ENCODE data around the gene DPP10.

The DPP10 gene

GRCh38 chr2:115533081-115533480 lies 1090.6 kb downstream of the DPP10 start:
- H3K36me3 Mint-ChIP-seq (ENCODE audit: low read depth) = no peaks in the 10 kb centered on the region
- no peaks in the 10 kb centered on the region for H3K27me3 Mint-ChIP-seq (ENCODE audit: low read depth)
- H3K27ac Mint-ChIP-seq = no peak overlapping the region
- no peaks in the 10 kb centered on the region for H3K4me1 Mint-ChIP-seq (ENCODE audit: low read depth)
- H3K4me3 Mint-ChIP-seq = no peak overlapping the region
- H3K9me3 Mint-ChIP-seq = peaks cover 9% of the 10 kb centered on the region

GRCh38 chr2:115541814-115542213 lies 1099.4 kb downstream of the DPP10 start:
- no peak overlapping the region for H3K27ac Mint-ChIP-seq
- H3K9me3 Mint-ChIP-seq = peaks cover 22% of the 10 kb centered on the region
- H3K36me3 Mint-ChIP-seq (ENCODE audit: low read depth) = no peaks in the 10 kb centered on the region
- no peak overlapping the region for H3K4me3 Mint-ChIP-seq
- H3K4me1 Mint-ChIP-seq (ENCODE audit: low read depth) = no peaks in the 10 kb centered on the region
- H3K27me3 Mint-ChIP-seq (ENCODE audit: low read depth) = no peaks in the 10 kb centered on the region

DNA sequence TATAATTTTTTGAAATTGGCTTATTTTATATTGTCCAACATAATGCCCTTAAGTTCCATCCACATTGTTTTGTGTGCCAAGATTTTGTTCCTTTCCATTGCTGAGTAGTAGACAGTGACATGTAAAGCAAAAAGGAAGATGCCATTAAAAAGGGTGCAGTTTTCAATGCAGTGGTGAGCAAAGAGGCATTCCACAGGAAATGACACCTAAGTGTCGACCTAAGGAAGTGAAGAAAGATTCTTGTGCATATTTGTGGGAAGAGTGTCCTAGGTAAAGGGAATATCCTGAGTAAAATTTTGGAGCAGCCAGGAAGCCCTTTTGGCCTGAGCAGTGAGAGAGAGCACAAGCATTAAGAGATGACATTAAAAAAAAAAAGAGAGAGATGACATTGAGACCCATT lies 1099.9 kb downstream of the DPP10 start:
- H3K36me3 Mint-ChIP-seq (ENCODE audit: low read depth) = no peaks in the 10 kb centered on the region
- no peak overlapping the region for H3K4me3 Mint-ChIP-seq
- H3K4me1 Mint-ChIP-seq (ENCODE audit: low read depth) = no peaks in the 10 kb centered on the region
- H3K27ac Mint-ChIP-seq = no peak overlapping the region
- no peaks in the 10 kb centered on the region for H3K27me3 Mint-ChIP-seq (ENCODE audit: low read depth)
- peaks cover 24% of the 10 kb centered on the region for H3K9me3 Mint-ChIP-seq

DNA sequence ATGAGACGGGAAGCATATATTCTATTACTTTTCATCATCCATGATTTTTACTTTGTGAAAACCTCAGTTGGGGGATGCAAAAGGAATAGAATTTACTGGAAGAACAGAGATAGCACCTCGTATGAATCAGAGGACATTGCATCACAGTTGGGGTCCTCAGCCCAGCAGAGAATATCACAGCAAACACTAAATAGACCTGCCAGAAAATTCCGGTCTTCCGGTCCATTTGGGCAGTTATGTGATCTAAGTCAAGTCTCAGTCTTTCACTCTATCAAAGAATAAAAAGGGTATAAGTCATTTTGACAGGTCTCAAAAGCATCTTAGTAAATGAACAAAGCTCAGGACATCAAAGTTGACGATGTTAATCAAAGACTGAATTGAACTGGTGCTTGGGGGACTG lies 1100.6 kb downstream of the DPP10 start:
- Mint-ChIP-seq H3K4me1 (ENCODE audit: low read depth) (no peaks in the 10 kb centered on the region), H3K36me3 (ENCODE audit: low read depth) (no peaks in the 10 kb centered on the region), H3K4me3 (no peak overlapping the region), H3K9me3 (peaks cover 24% of the 10 kb centered on the region), H3K27ac (no peak overlapping the region), H3K27me3 (ENCODE audit: low read depth) (no peaks in the 10 kb centered on the region)

DNA sequence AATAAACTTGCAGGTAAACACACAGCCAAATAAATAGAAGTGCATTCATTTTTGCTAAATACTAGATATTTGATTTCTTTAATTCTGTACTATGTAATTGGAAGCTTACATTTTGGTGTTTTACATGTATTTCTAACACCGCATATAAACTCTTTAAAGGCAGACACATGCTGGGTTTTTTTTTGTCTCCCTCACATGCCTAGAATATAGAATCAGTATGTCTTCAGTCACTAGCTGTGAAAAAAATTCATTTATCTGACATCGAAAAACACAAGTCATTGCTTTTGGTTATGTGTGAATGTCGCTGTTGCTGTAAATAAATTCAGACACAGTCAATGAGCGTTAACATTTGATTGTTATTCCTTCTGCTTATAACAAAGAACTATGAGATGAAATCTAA lies 1101.0 kb downstream of the DPP10 start:
- Mint-ChIP-seq H3K27me3 (ENCODE audit: low read depth) (no peaks in the 10 kb centered on the region), H3K27ac (no peak overlapping the region), H3K4me1 (ENCODE audit: low read depth) (no peaks in the 10 kb centered on the region), H3K4me3 (no peak overlapping the region), H3K9me3 (peaks cover 24% of the 10 kb centered on the region), H3K36me3 (ENCODE audit: low read depth) (no peaks in the 10 kb centered on the region)

GRCh38 chr2:115549611-115550130 lies 1107.2 kb downstream of the DPP10 start:
- no peak overlapping the region for H3K4me3 Mint-ChIP-seq
- H3K27me3 Mint-ChIP-seq (ENCODE audit: low read depth) = no peaks in the 10 kb centered on the region
- no peak overlapping the region for H3K27ac Mint-ChIP-seq
- H3K36me3 Mint-ChIP-seq (ENCODE audit: low read depth) = no peaks in the 10 kb centered on the region
- H3K9me3 Mint-ChIP-seq = peaks cover 25% of the 10 kb centered on the region
- no peaks in the 10 kb centered on the region for H3K4me1 Mint-ChIP-seq (ENCODE audit: low read depth)

DNA sequence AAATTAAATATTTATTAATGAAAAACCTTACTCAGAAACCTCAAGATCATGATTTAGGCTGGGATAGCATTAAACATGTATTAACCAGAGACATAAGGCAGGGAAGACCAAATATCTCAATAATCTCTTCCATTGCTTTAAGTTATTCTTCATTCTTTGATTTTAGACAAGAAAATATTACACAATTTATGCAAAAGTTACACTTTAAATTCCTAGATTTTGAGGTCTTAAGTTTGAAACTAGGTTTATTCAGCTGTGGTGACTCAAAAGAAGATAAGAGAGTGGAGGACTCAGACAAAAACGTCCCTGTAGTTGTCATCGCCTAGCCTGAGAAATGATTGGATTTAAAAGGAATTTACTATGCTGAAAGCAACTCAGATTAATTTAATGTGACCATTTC lies 1110.3 kb downstream of the DPP10 start:
- no peaks in the 10 kb centered on the region for H3K4me1 Mint-ChIP-seq (ENCODE audit: low read depth)
- H3K27me3 Mint-ChIP-seq (ENCODE audit: low read depth) = no peaks in the 10 kb centered on the region
- no peaks in the 10 kb centered on the region for H3K36me3 Mint-ChIP-seq (ENCODE audit: low read depth)
- no peak overlapping the region for H3K4me3 Mint-ChIP-seq
- no peak overlapping the region for H3K27ac Mint-ChIP-seq
- H3K9me3 Mint-ChIP-seq = peaks cover 20% of the 10 kb centered on the region

- no peak overlapping the region for H3K27ac Mint-ChIP-seq
- peaks cover 15% of the 10 kb centered on the region for H3K9me3 Mint-ChIP-seq
- no peak overlapping the region for H3K4me3 Mint-ChIP-seq
- no peaks in the 10 kb centered on the region for H3K4me1 Mint-ChIP-seq (ENCODE audit: low read depth)
- no peaks in the 10 kb centered on the region for H3K27me3 Mint-ChIP-seq (ENCODE audit: low read depth)
- H3K36me3 Mint-ChIP-seq (ENCODE audit: low read depth) = no peaks in the 10 kb centered on the region
Measured at GRCh38 chr2:115554153-115554552, 1111.7 kb downstream of the DPP10 start.

DNA sequence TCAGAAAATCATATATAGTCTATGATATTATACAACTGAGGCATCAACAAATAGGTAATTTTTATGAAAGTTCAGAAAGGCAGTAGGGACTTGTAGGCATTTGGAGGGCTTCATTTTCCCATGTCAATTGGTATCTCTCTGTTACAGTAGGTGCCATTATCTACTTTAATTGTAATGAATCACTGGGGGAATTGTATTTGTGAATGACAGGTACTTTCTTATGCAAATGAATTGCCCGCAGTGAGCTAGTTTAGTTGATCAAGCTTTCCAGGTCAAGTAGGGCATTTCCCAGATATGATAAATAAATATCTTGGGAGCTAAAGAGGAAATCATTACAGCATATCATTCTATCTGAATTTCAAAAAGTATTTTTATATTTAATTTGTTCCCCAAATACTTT lies 1116.3 kb downstream of the DPP10 start:
- Mint-ChIP-seq H3K27me3 (ENCODE audit: low read depth) (no peaks in the 10 kb centered on the region), H3K4me1 (ENCODE audit: low read depth) (no peaks in the 10 kb centered on the region), H3K27ac (no peak overlapping the region), H3K9me3 (peaks cover 17% of the 10 kb centered on the region), H3K36me3 (ENCODE audit: low read depth) (no peaks in the 10 kb centered on the region), H3K4me3 (no peak overlapping the region)

- H3K36me3 Mint-ChIP-seq (ENCODE audit: low read depth) = no peaks in the 10 kb centered on the region
- H3K27me3 Mint-ChIP-seq (ENCODE audit: low read depth) = no peaks in the 10 kb centered on the region
- peaks cover 16% of the 10 kb centered on the region for H3K9me3 Mint-ChIP-seq
- H3K27ac Mint-ChIP-seq = no peak overlapping the region
- H3K4me3 Mint-ChIP-seq = no peak overlapping the region
- no peaks in the 10 kb centered on the region for H3K4me1 Mint-ChIP-seq (ENCODE audit: low read depth)
Measured at GRCh38 chr2:115560666-115561065, 1118.2 kb downstream of the DPP10 start.

- H3K27ac Mint-ChIP-seq = no peak overlapping the region
- no peak overlapping the region for H3K4me3 Mint-ChIP-seq
- H3K9me3 Mint-ChIP-seq = peaks cover 14% of the 10 kb centered on the region
- H3K36me3 Mint-ChIP-seq (ENCODE audit: low read depth) = no peaks in the 10 kb centered on the region
- H3K4me1 Mint-ChIP-seq (ENCODE audit: low read depth) = no peaks in the 10 kb centered on the region
- no peaks in the 10 kb centered on the region for H3K27me3 Mint-ChIP-seq (ENCODE audit: low read depth)
Measured at GRCh38 chr2:115568643-115569042, 1126.2 kb downstream of the DPP10 start.

DNA sequence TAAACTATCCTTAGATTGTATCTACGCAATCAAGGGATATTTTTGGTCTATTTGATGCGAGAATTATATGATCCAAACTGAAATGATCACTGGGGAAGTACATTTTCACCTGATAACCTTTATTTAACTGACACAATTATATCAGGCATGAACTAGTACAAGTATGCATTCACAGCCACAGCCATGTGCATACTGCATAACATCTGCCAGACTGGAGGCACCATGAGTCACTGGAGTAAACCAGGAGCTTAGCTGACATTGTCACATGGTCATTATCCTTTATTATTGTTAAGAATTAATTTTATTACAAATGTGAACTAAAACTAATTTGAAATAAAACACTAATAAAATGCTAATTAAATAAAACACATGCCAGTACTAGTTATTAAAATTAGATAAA lies 1127.1 kb downstream of the DPP10 start:
- peaks cover 23% of the 10 kb centered on the region for H3K9me3 Mint-ChIP-seq
- no peaks in the 10 kb centered on the region for H3K4me1 Mint-ChIP-seq (ENCODE audit: low read depth)
- H3K27me3 Mint-ChIP-seq (ENCODE audit: low read depth) = no peaks in the 10 kb centered on the region
- no peaks in the 10 kb centered on the region for H3K36me3 Mint-ChIP-seq (ENCODE audit: low read depth)
- H3K27ac Mint-ChIP-seq = no peak overlapping the region
- no peak overlapping the region for H3K4me3 Mint-ChIP-seq

DNA sequence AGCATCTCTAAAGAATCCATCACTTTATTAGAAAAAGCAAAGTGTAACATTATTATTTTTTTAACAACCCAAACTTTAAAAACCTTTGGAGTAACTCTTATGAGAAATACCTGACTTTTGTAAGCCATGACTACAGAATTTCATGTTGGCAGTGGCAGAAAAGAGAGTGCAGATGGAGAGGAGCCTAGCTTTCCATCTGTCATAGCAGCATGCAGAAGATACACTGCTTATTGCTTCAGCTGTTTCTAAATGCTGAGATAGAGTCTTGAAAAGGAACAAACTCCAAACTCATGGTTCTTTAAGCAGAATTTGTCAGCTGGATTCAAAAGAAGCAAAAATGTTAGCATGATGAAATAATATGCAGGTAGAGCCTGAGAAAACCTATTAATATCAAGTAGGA lies 1130.3 kb downstream of the DPP10 start:
- H3K9me3 Mint-ChIP-seq = peaks cover 35% of the 10 kb centered on the region
- H3K27ac Mint-ChIP-seq = no peak overlapping the region
- no peak overlapping the region for H3K4me3 Mint-ChIP-seq
- H3K27me3 Mint-ChIP-seq (ENCODE audit: low read depth) = no peaks in the 10 kb centered on the region
- no peaks in the 10 kb centered on the region for H3K4me1 Mint-ChIP-seq (ENCODE audit: low read depth)
- no peaks in the 10 kb centered on the region for H3K36me3 Mint-ChIP-seq (ENCODE audit: low read depth)

DNA sequence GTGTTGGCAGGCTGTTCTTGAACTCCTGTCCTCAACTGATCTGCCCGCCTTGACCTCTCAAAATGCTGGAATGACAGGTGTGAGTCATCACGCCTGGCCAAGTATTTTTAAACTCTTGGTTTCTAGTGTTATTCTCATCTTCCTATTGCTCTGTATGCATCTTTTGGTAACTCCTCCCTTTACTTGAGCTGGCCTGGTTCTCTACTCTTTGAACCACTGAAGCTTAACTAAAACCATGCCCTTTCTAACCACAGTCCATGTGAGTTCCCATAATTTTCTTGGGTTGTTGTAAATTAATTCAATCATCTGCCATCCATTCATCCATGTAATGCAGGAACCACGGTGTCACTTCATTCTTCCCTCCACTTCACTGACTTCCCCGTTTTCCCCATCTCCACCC lies 1131.3 kb downstream of the DPP10 start:
- H3K4me3 Mint-ChIP-seq = no peak overlapping the region
- H3K27me3 Mint-ChIP-seq (ENCODE audit: low read depth) = no peaks in the 10 kb centered on the region
- H3K36me3 Mint-ChIP-seq (ENCODE audit: low read depth) = no peaks in the 10 kb centered on the region
- H3K27ac Mint-ChIP-seq = no peak overlapping the region
- no peaks in the 10 kb centered on the region for H3K4me1 Mint-ChIP-seq (ENCODE audit: low read depth)
- peaks cover 33% of the 10 kb centered on the region for H3K9me3 Mint-ChIP-seq

DNA sequence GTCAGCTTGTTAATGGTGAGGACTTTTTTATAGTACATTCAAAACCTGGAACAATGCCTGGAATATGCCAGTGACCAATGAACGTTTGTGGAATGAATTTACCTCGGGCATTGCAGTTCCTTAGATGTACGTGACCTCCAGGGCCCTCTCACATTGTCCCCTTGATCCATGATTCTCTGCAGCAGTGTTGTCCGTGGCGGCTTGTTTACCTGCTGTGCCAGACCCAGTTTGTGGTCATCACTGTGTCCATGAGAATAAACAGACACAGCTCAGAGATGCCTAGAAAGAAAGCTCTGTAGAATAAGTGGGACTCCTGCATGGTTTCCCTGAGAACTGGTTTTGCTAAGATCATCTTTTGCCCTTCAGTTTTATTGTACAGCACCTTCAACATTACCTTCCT lies 1132.2 kb downstream of the DPP10 start:
- H3K4me1 Mint-ChIP-seq (ENCODE audit: low read depth) = no peaks in the 10 kb centered on the region
- no peak overlapping the region for H3K4me3 Mint-ChIP-seq
- no peaks in the 10 kb centered on the region for H3K36me3 Mint-ChIP-seq (ENCODE audit: low read depth)
- no peaks in the 10 kb centered on the region for H3K27me3 Mint-ChIP-seq (ENCODE audit: low read depth)
- no peak overlapping the region for H3K27ac Mint-ChIP-seq
- H3K9me3 Mint-ChIP-seq = peaks cover 30% of the 10 kb centered on the region

DNA sequence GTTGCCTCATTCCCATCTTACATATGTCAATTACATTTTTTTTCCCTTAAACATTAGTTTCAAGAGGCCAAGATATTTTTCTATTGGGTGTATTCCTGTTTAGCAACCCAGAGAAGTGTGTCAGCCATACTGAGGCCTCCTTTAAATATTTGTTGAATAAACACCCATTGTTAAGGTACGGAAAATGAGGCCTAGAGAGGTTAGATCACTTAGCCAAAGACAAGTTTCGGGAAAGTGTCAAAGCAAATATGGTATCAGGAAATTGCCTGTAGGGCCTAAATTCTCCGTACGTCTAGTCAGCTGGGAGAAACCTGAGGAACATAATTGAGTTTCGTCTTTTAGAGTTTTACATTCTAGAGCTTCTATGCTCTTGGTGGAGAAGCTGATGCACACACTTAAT lies 1138.3 kb downstream of the DPP10 start:
- no peaks in the 10 kb centered on the region for H3K4me1 Mint-ChIP-seq (ENCODE audit: low read depth)
- no peak overlapping the region for H3K4me3 Mint-ChIP-seq
- no peak overlapping the region for H3K27ac Mint-ChIP-seq
- H3K27me3 Mint-ChIP-seq (ENCODE audit: low read depth) = no peaks in the 10 kb centered on the region
- H3K36me3 Mint-ChIP-seq (ENCODE audit: low read depth) = no peaks in the 10 kb centered on the region
- peaks cover 35% of the 10 kb centered on the region for H3K9me3 Mint-ChIP-seq
